Small intestine (tissue), 7 donors: ENCODE data around the gene ROPN1L. TPM values are rescaled to one million over a fixed set of nuclear protein-coding genes. Genes with fewer than 3 reads are reported as not detected.

Experiments used
- DNase-seq, 2 donors: peaks; one replicate each; pipeline versions ENCODE4 v3.0.0 to v3.0.0-alpha.2; 2013
- FAIRE-seq: peaks from 2 replicates; lab custom pipeline; 2012; peaks lifted over from hg19 to GRCh38; lab: Jason Lieb, UNC
- H3K27ac ChIP-seq, 3 donors: one replicate each; pipeline ENCODE4 v1.5.1; 2013; ENCODE audit warnings: low read length in 2 of 3, mild to moderate bottlenecking in 2 of 3, control low read depth in 1 of 3, inconsistent platforms in 1 of 3, low read depth in 1 of 3, moderate library complexity in 1 of 3
- H3K27me3 ChIP-seq, 3 donors: one replicate each; pipeline ENCODE4 v1.6.1; 2013; ENCODE audit warnings: low read length in 3 of 3, inconsistent platforms in 1 of 3; ENCODE audit not compliant: control insufficient read depth in 3 of 3, insufficient read depth in 3 of 3
- H3K36me3 ChIP-seq, 3 donors: one replicate each; pipeline ENCODE4 v1.6.1; 2013; ENCODE audit warnings: low read length in 3 of 3, inconsistent platforms in 1 of 3, low read depth in 1 of 3, mild to moderate bottlenecking in 1 of 3, moderate library complexity in 1 of 3; ENCODE audit not compliant: control insufficient read depth in 3 of 3, insufficient read depth in 2 of 3
- H3K4me1 ChIP-seq, 3 donors: one replicate each; pipeline ENCODE4 v1.6.1; 2013; ENCODE audit warnings: low read length in 2 of 3, inconsistent platforms in 1 of 3, low read depth in 1 of 3, mild to moderate bottlenecking in 1 of 3, moderate library complexity in 1 of 3; ENCODE audit not compliant: control insufficient read depth in 3 of 3, insufficient read depth in 2 of 3
- H3K4me3 ChIP-seq, 3 donors: one replicate each; pipeline ENCODE4 v1.5.1; 2013; ENCODE audit warnings: low read length in 3 of 3, control low read depth in 1 of 3, inconsistent platforms in 1 of 3, low read depth in 1 of 3, mild to moderate bottlenecking in 1 of 3, moderate library complexity in 1 of 3
- H3K9me3 ChIP-seq, 2 donors: one replicate each; pipeline ENCODE4 v1.6.1; 2013; ENCODE audit warnings: low read depth in 1 of 2, low read length in 1 of 2; ENCODE audit not compliant: control insufficient read depth in 2 of 2, insufficient read depth in 1 of 2
- WGBS, 3 donors: extraction: QIAGEN DNeasy Blood & Tissue Kit; methylation state at CpG; one replicate each; pipeline ENCODE4 v1.1.7; 2013; 5-methylcytosine and 5-hydroxymethylcytosine counted together
- polyA plus RNA-seq, 4 donors: library from polyadenylated mRNA; stranded (reverse) in 3 of 4; unstranded in 1 of 4; fragments of 200-250 nt in 3 of 4; fragments of 120-200 nt in 1 of 4; gene quantifications; one replicate each; pipeline versions ENCODE4 v1.2.1 to v1.2.3, GENCODE V29; 2013
- donor health status: healthy with polysubstance abuse.
- donor health status: control.
- donor health status: control.
- donor health status: Bipolar disorder and iron deficiency.
- donor health status: healthy.

ROPN1L gene
- polyA plus RNA-seq, 4 donors = 0.07 to 0.76 TPM; not detected in 2

- Histone ChIP-seq H3K36me3 (no peaks in the 10 kb centered on the region), H3K27me3 (no peaks in the 10 kb centered on the region), H3K4me3 (no peak overlapping the region), H3K27ac (no peak overlapping the region), H3K9me3 (peaks cover 0 to 24% of the 10 kb centered on the region in 2 donors), H3K4me1 (peaks cover 0 to 10% (median 9%) of the 10 kb centered on the region in 3 donors)
- no peak for FAIRE-seq
- DNase-seq = no peak
- 84 to 87% (median 86%) methylated on average over 12 of the region's 12 CpGs for WGBS, 3 donors
Measured at GRCh38 chr5:10482791-10483530, 41.3 kb downstream of the ROPN1L start.

- FAIRE-seq = no peak
Measured at GRCh38 chr5:10484774-10485141, 43.1 kb downstream of the ROPN1L start.

GRCh38 chr5:10485142-10485795 lies 43.6 kb downstream of the ROPN1L start:
- DNase-seq = peak; percentile 16 to 49
- Histone ChIP-seq H3K27ac (peak overlapping the region in 1 of 3 donors; percentile 8), H3K9me3 (peaks cover 0 to 17% of the 10 kb centered on the region in 2 donors), H3K36me3 (no peaks in the 10 kb centered on the region), H3K4me3 (no peak overlapping the region), H3K4me1 (peaks cover 0 to 10% (median 8%) of the 10 kb centered on the region in 3 donors), H3K27me3 (no peaks in the 10 kb centered on the region)
- WGBS, 3 donors = 22 to 44% (median 36%) methylated on average over 14 of the region's 14 CpGs
- no peak for FAIRE-seq

More at GRCh38 chr5:10484774-10485141, 43.1 kb downstream of the ROPN1L start:
- Histone ChIP-seq H3K27me3 (no peaks in the 10 kb centered on the region), H3K4me3 (no peak overlapping the region), H3K4me1 (peaks cover 0 to 10% (median 9%) of the 10 kb centered on the region in 3 donors), H3K27ac (no peak overlapping the region), H3K36me3 (no peaks in the 10 kb centered on the region), H3K9me3 (peaks cover 0 to 19% of the 10 kb centered on the region in 2 donors)
- no peak for DNase-seq
- 74 to 81% (median 75%) methylated on average over 5 of the region's 5 CpGs for WGBS, 3 donors

- Histone ChIP-seq H3K36me3 (no peaks in the 10 kb centered on the region), H3K9me3 (peaks cover 0 to 11% of the 10 kb centered on the region in 2 donors), H3K27me3 (peaks cover 0 to 3% (median 0%) of the 10 kb centered on the region in 3 donors), H3K4me1 (peaks cover 0 to 8% (median 3%) of the 10 kb centered on the region in 3 donors), H3K27ac (no peak overlapping the region), H3K4me3 (no peak overlapping the region)
- DNase-seq (no peak), FAIRE-seq (no peak)
- WGBS, 3 donors = 86 to 91% (median 89%) methylated on average over 9 to 10 of the region's 10 CpGs
Measured at GRCh38 chr5:10485897-10486296, 44.2 kb downstream of the ROPN1L start.

- no peak overlapping the region for H3K4me3 ChIP-seq
- DNase-seq = no peak
- no peak for FAIRE-seq
- 88 to 98% (median 91%) methylated on average over 27 to 29 of the region's 29 CpGs for WGBS, 3 donors
- H3K4me1 ChIP-seq = peaks cover 0 to 6% (median 3%) of the 10 kb centered on the region in 3 donors
- H3K36me3 ChIP-seq = no peaks in the 10 kb centered on the region
- H3K27ac ChIP-seq = no peak overlapping the region
- peaks cover 0 to 7% (median 0%) of the 10 kb centered on the region in 3 donors for H3K27me3 ChIP-seq
- peaks cover 0 to 3% of the 10 kb centered on the region in 2 donors for H3K9me3 ChIP-seq
Measured at GRCh38 chr5:10486511-10487344, 45.0 kb downstream of the ROPN1L start.

GRCh38 chr5:10488144-10488543 lies 46.5 kb downstream of the ROPN1L start:
- Histone ChIP-seq H3K4me1 (peaks cover 0 to 6% (median 3%) of the 10 kb centered on the region in 3 donors), H3K27me3 (peaks cover 0 to 7% (median 0%) of the 10 kb centered on the region in 3 donors), H3K9me3 (peaks cover 0 to 6% of the 10 kb centered on the region in 2 donors), H3K4me3 (no peak overlapping the region), H3K36me3 (no peaks in the 10 kb centered on the region), H3K27ac (no peak overlapping the region)
- FAIRE-seq = no peak
- DNase-seq = no peak
- WGBS, 3 donors = 39 to 67% (median 39%) methylated on average over 6 of the region's 6 CpGs

- 55 to 64% (median 61%) methylated on average over 8 of the region's 8 CpGs for WGBS, 3 donors
- H3K4me3 ChIP-seq = no peak overlapping the region
- H3K36me3 ChIP-seq = no peaks in the 10 kb centered on the region
- H3K27me3 ChIP-seq = peaks cover 0 to 7% (median 0%) of the 10 kb centered on the region in 3 donors
- DNase-seq = no peak
- H3K27ac ChIP-seq = no peak overlapping the region
- H3K9me3 ChIP-seq = peaks cover 0 to 19% of the 10 kb centered on the region in 2 donors
- FAIRE-seq = no peak
- peaks cover 0 to 4% (median 3%) of the 10 kb centered on the region in 3 donors for H3K4me1 ChIP-seq
Measured at GRCh38 chr5:10489810-10490426, 48.2 kb downstream of the ROPN1L start.
